Measurements from ENCODE around the gene COL23A1.
"Not testable (repeated sequence)": the region's sequence is repeated elsewhere in the genome, so short reads cannot be mapped to it uniquely, and the experiment has no call there.

Gene COL23A1

GRCh38 chr5:178587763-178588611 lies 2.2 kb downstream of the COL23A1 start:
- DNase-seq, result no peak

- DNase-seq, result no peak
Measured at GRCh38 chr5:178586396-178586795, 3.8 kb downstream of the COL23A1 start.

- DNase-seq, result not testable (repeated sequence)
Measured at GRCh38 chr5:178585421-178585820, 4.8 kb downstream of the COL23A1 start.

- DNase-seq, result no peak
Measured at GRCh38 chr5:178583279-178583678, 6.9 kb downstream of the COL23A1 start.

- no peak for DNase-seq
Measured at GRCh38 chr5:178582291-178582690, 7.9 kb downstream of the COL23A1 start.

GRCh38 chr5:178581621-178582020 lies 8.6 kb downstream of the COL23A1 start:
- no peak for DNase-seq

- DNase-seq, result no peak
Measured at GRCh38 chr5:178580271-178580955, 9.8 kb downstream of the COL23A1 start.

- no peak for DNase-seq
Measured at GRCh38 chr5:178577944-178578343, 12.2 kb downstream of the COL23A1 start.

GRCh38 chr5:178577376-178577839 lies 12.8 kb downstream of the COL23A1 start:
- no peak for DNase-seq

- no peak for DNase-seq
Measured at GRCh38 chr5:178576591-178577351, 13.4 kb downstream of the COL23A1 start.

- DNase-seq, result no peak
Measured at GRCh38 chr5:178573216-178573615, 17.0 kb downstream of the COL23A1 start.

GRCh38 chr5:178572617-178573016 lies 17.6 kb downstream of the COL23A1 start:
- DNase-seq, result no peak

- DNase-seq, result no peak
Measured at GRCh38 chr5:178569485-178569884, 20.7 kb downstream of the COL23A1 start.

GRCh38 chr5:178564811-178565550 lies 25.2 kb downstream of the COL23A1 start:
- DNase-seq, result no peak

GRCh38 chr5:178564397-178564796 lies 25.8 kb downstream of the COL23A1 start:
- no peak for DNase-seq

- DNase-seq, result no peak
Measured at GRCh38 chr5:178563621-178564020, 26.6 kb downstream of the COL23A1 start.

- no peak for DNase-seq
Measured at GRCh38 chr5:178561746-178562264, 28.4 kb downstream of the COL23A1 start.

- no peak for DNase-seq
Measured at GRCh38 chr5:178560911-178561310, 29.3 kb downstream of the COL23A1 start.

- no peak for DNase-seq
Measured at GRCh38 chr5:178557416-178557815, 32.8 kb downstream of the COL23A1 start.

GRCh38 chr5:178555771-178556211 lies 34.4 kb downstream of the COL23A1 start:
- no peak for DNase-seq

- no peak for DNase-seq
Measured at GRCh38 chr5:178555005-178555404, 35.2 kb downstream of the COL23A1 start.

GRCh38 chr5:178554311-178554710 lies 35.9 kb downstream of the COL23A1 start:
- no peak for DNase-seq

Measured in 8988T (cell line).